Omental fat pad (tissue), 4 donors: ENCODE measurements around the gene SNHG17. TPM values are rescaled to one million over a fixed set of nuclear protein-coding genes. Genes with fewer than 3 reads are reported as not detected.

Experiments used
- ATAC-seq: fragments of 150-250 bp; one replicate; pipeline ENCODE4 v1.9.1; 2016; ENCODE audit warnings: mild to moderate bottlenecking, moderate library complexity; ENCODE audit not compliant: low FRiP score
- DNase-seq: peaks from one replicate; pipeline ENCODE4 v3.0.0-alpha.2; 2019; ENCODE audit warnings: low spot score
- small RNA-seq: library from RNA; depleted of rRNA; stranded (forward); fragments of <200 nt; gene quantifications from one replicate; pipeline ENCODE3, GENCODE V24; 2016
- total RNA-seq, 4 donors: library from RNA; depleted of rRNA; stranded (reverse); fragments of >200 nt; gene quantifications; one replicate each; pipeline ENCODE4 v1.1.0, GENCODE V29; 2016
- TF ChIP-seq, protein P1 (sequence below), 3 donors: fragments of 450-650 bp; IDR thresholded peaks; one replicate each; pipeline ENCODE4 v1.5.1; 2016 to 2017; ENCODE audit warnings: antibody characterized with exemption in 3 of 3, mild to moderate bottlenecking in 3 of 3, moderate library complexity in 2 of 3

SNHG17 gene
- total RNA-seq, 4 donors from 2014 or later: 19.5 to 66.1 (median 33.4) TPM

DNA sequence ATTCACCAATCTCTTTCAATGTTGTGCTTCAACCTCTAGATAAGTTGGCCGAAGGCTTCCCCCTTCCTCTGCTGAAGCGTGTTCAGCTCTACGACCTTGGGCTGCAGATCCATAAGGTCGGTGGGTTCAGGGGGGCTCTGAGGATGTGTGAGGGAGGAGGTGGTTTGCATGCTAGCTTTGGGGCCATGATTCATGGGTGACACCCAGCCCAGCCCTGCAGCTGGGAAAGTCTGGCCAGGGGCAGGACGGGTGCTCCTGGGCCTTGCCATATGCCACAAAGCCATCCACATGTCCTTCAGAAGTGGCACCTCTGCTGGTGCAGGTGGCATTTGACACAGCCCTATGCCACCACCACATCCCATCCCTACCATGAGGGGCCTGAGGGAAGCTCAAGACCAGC is 61.2 kb downstream of the SNHG17 start:
- ATAC-seq (no peak), DNase-seq (no peak)
- TF ChIP-seq, protein P1, sequence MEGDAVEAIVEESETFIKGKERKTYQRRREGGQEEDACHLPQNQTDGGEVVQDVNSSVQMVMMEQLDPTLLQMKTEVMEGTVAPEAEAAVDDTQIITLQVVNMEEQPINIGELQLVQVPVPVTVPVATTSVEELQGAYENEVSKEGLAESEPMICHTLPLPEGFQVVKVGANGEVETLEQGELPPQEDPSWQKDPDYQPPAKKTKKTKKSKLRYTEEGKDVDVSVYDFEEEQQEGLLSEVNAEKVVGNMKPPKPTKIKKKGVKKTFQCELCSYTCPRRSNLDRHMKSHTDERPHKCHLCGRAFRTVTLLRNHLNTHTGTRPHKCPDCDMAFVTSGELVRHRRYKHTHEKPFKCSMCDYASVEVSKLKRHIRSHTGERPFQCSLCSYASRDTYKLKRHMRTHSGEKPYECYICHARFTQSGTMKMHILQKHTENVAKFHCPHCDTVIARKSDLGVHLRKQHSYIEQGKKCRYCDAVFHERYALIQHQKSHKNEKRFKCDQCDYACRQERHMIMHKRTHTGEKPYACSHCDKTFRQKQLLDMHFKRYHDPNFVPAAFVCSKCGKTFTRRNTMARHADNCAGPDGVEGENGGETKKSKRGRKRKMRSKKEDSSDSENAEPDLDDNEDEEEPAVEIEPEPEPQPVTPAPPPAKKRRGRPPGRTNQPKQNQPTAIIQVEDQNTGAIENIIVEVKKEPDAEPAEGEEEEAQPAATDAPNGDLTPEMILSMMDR (IDR thresholded peaks at IDR 0.05): no peak

- TF ChIP-seq, protein P1 (IDR thresholded peaks at IDR 0.05): no peak
- DNase-seq (no peak), ATAC-seq (peak; percentile 57)
Observed at GRCh38 chr20:38373231-38373867, 61.8 kb downstream of the SNHG17 start.

DNA sequence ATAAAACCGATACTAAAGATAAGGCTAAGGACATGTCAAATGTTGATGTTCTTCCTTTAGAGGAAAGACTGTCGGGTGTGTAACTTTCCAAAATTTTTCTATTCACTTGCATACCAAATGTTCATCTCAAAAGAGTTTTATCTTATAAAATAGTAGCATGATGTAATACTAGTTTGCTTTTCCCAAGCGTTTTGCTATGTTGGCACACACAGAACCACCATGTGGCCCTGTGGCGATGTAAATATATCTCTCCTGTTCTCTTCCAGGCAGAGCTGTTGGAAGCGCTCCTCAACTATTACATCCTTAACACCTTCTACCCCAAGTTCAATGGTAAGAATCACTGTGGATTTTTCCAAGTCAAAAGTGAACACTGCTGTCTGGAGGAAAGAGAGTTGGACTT is 62.3 kb downstream of the SNHG17 start:
- TF ChIP-seq, protein P1 (IDR thresholded peaks at IDR 0.05): no peak
- no peak for DNase-seq
- ATAC-seq: peak; percentile 32

Small RNA genes within 50 kb of the gene (small RNA-seq; reads per million reads assigned to genes)
- gene RF00056 (not detected), gene SNORA60 (34.2 reads per million, percentile 94 among the genes with 10 or more reads in this experiment), gene SNORA71A (11.5 reads per million, percentile 89 among the genes with 10 or more reads in this experiment), gene SNORA71B (21.5 reads per million, percentile 93 among the genes with 10 or more reads in this experiment), gene SNORA71C (4.6 reads per million, percentile 75 among the genes with 10 or more reads in this experiment), gene SNORA71D (313 reads per million, percentile 98 among the genes with 10 or more reads in this experiment), gene SNORA71E (not detected)

Other genes starting within 250 kb of the SNHG17 start
- gene KIAA1755, start 174.6 kb downstream of the SNHG17 start, total RNA-seq: 1 to 10 TPM in 3 of 4 donors, under 1 TPM in 1; 0.24 to 9.9 (median 1.6) TPM
- under 1 TPM in 2 of 4 donors, not detected in 2; 0.63 to 0.74 TPM for gene BPI, start 131.2 kb downstream of the SNHG17 start, total RNA-seq
- 10 to 100 TPM in 2 of 4 donors, 1 to 10 TPM in 1, under 1 TPM in 1; 0.95 to 59.9 (median 7.0) TPM for gene LBP, start 88.8 kb downstream of the SNHG17 start, total RNA-seq
- 10 to 100 TPM; 27.1 to 39.9 (median 32.3) TPM for gene RALGAPB, start 37.5 kb upstream of the SNHG17 start, total RNA-seq
- gene ADIG, start 145.9 kb upstream of the SNHG17 start, total RNA-seq: not detected
- gene ARHGAP40, start 166.5 kb upstream of the SNHG17 start, total RNA-seq: not detected